Measurements from ENCODE around the gene GABBR2. TPM values are rescaled to one million over a fixed set of nuclear protein-coding genes. Genes with fewer than 3 reads are reported as not detected.
A peak's percentile ranks its signal among the peaks of the same experiment; 100 is the strongest.

The GABBR2 gene
- total and polyA plus RNA-seq, 7 experiments from 2014 or later = not detected

- ChIA-PET POLR2A (no interaction called here), CTCF (no interaction called here)
- H3K27ac Mint-ChIP-seq = no peak overlapping the region
- Histone ChIP-seq H3K9me3 (ENCODE audit: control insufficient read depth in 2 of 3, low read length in 3 of 3) (no peaks in the 10 kb centered on the region), H3K36me3 (ENCODE audit: control insufficient read depth in 2 of 3, insufficient read depth in 3 of 3, low read length in 3 of 3) (no peaks in the 10 kb centered on the region), H3K27me3 (ENCODE audit: control insufficient read depth in 2 of 2, insufficient read depth in 2 of 2, low read length in 2 of 2) (no peaks in the 10 kb centered on the region), H3K27ac (ENCODE audit: low read depth, low read length) (no peak overlapping the region), H3K4me1 (ENCODE audit: control insufficient read depth in 2 of 2, insufficient read depth in 2 of 2, low read length in 2 of 2) (no peaks in the 10 kb centered on the region), H3K4me3 (ENCODE audit: low read length) (no peak overlapping the region)
- no peaks in the 10 kb centered on the region for H3K4me1 Mint-ChIP-seq
- DNase-seq = no peak
- H3K4me3 Mint-ChIP-seq = no peak overlapping the region
- no peak for ATAC-seq
- intact Hi-C loops (cut with micrococcal nuclease) = no loop called here
- H3K9me3 Mint-ChIP-seq = no peaks in the 10 kb centered on the region
- peaks cover 0 to 16% (median 8%) of the 10 kb centered on the region in 5 donors for H3K27me3 Mint-ChIP-seq
- no peaks in the 10 kb centered on the region for H3K36me3 Mint-ChIP-seq
These were observed 152.2 kb downstream of the GABBR2 start for GRCh38 chr9:98556511-98556910.

- Histone ChIP-seq H3K9me3 (ENCODE audit: control insufficient read depth in 2 of 3, low read length in 3 of 3) (no peaks in the 10 kb centered on the region), H3K4me3 (ENCODE audit: low read length) (no peak overlapping the region), H3K27ac (ENCODE audit: low read depth, low read length) (no peak overlapping the region), H3K36me3 (ENCODE audit: control insufficient read depth in 2 of 3, insufficient read depth in 3 of 3, low read length in 3 of 3) (no peaks in the 10 kb centered on the region), H3K4me1 (ENCODE audit: control insufficient read depth in 2 of 2, insufficient read depth in 2 of 2, low read length in 2 of 2) (no peaks in the 10 kb centered on the region), H3K27me3 (ENCODE audit: control insufficient read depth in 2 of 2, insufficient read depth in 2 of 2, low read length in 2 of 2) (no peaks in the 10 kb centered on the region)
- no peak overlapping the region for H3K4me3 Mint-ChIP-seq
- ATAC-seq = no peak
- POLR2A ChIA-PET = no interaction called here
- no peaks in the 10 kb centered on the region for H3K9me3 Mint-ChIP-seq
- H3K4me1 Mint-ChIP-seq = no peaks in the 10 kb centered on the region
- H3K27me3 Mint-ChIP-seq = peaks cover 0 to 16% (median 8%) of the 10 kb centered on the region in 5 donors
- CTCF ChIA-PET = no interaction called here
- no peak for DNase-seq
- H3K36me3 Mint-ChIP-seq = no peaks in the 10 kb centered on the region
- H3K27ac Mint-ChIP-seq = no peak overlapping the region
- intact Hi-C loops (cut with micrococcal nuclease) = no loop called here
These were observed 152.9 kb downstream of the GABBR2 start for GRCh38 chr9:98555651-98556465.

GRCh38 chr9:98554752-98555151 lies 154.0 kb downstream of the GABBR2 start:
- peaks cover 0 to 13% (median 8%) of the 10 kb centered on the region in 5 donors for H3K27me3 Mint-ChIP-seq
- H3K27me3 ChIP-seq (ENCODE audit: control insufficient read depth in 2 of 2, insufficient read depth in 2 of 2, low read length in 2 of 2) = no peaks in the 10 kb centered on the region
- no peaks in the 10 kb centered on the region for H3K36me3 ChIP-seq (ENCODE audit: control insufficient read depth in 2 of 3, insufficient read depth in 3 of 3, low read length in 3 of 3)
- H3K27ac ChIP-seq (ENCODE audit: low read depth, low read length) = no peak overlapping the region
- intact Hi-C loops (cut with micrococcal nuclease) = no loop called here
- no peak overlapping the region for H3K4me3 ChIP-seq (ENCODE audit: low read length)
- H3K4me1 ChIP-seq (ENCODE audit: control insufficient read depth in 2 of 2, insufficient read depth in 2 of 2, low read length in 2 of 2) = no peaks in the 10 kb centered on the region
- H3K9me3 ChIP-seq (ENCODE audit: control insufficient read depth in 2 of 3, low read length in 3 of 3) = no peaks in the 10 kb centered on the region
- no peaks in the 10 kb centered on the region for H3K9me3 Mint-ChIP-seq
- H3K36me3 Mint-ChIP-seq = no peaks in the 10 kb centered on the region
- POLR2A ChIA-PET = no interaction called here
- H3K4me1 Mint-ChIP-seq = no peaks in the 10 kb centered on the region
- DNase-seq (no peak), ATAC-seq (no peak)
- CTCF ChIA-PET = no interaction called here
- no peak overlapping the region for H3K27ac Mint-ChIP-seq
- no peak overlapping the region for H3K4me3 Mint-ChIP-seq

- H3K27ac Mint-ChIP-seq = no peak overlapping the region
- H3K4me3 ChIP-seq (ENCODE audit: low read length) = no peak overlapping the region
- no peaks in the 10 kb centered on the region for H3K4me1 ChIP-seq (ENCODE audit: control insufficient read depth in 2 of 2, insufficient read depth in 2 of 2, low read length in 2 of 2)
- H3K27me3 Mint-ChIP-seq = peaks cover 0 to 20% (median 8%) of the 10 kb centered on the region in 5 donors
- no peak overlapping the region for H3K4me3 Mint-ChIP-seq
- H3K36me3 Mint-ChIP-seq = no peaks in the 10 kb centered on the region
- no peaks in the 10 kb centered on the region for H3K9me3 Mint-ChIP-seq
- DNase-seq = no peak
- H3K27ac ChIP-seq (ENCODE audit: low read depth, low read length) = no peak overlapping the region
- ATAC-seq = no peak
- intact Hi-C loops (cut with micrococcal nuclease) = no loop called here
- ChIA-PET CTCF (no interaction called here), POLR2A (no interaction called here)
- no peaks in the 10 kb centered on the region for H3K36me3 ChIP-seq (ENCODE audit: control insufficient read depth in 2 of 3, insufficient read depth in 3 of 3, low read length in 3 of 3)
- H3K9me3 ChIP-seq (ENCODE audit: control insufficient read depth in 2 of 3, low read length in 3 of 3) = no peaks in the 10 kb centered on the region
- no peaks in the 10 kb centered on the region for H3K4me1 Mint-ChIP-seq
- no peaks in the 10 kb centered on the region for H3K27me3 ChIP-seq (ENCODE audit: control insufficient read depth in 2 of 2, insufficient read depth in 2 of 2, low read length in 2 of 2)
These were observed 156.4 kb downstream of the GABBR2 start for GRCh38 chr9:98552331-98552730.

GRCh38 chr9:98551511-98552286 lies 157.0 kb downstream of the GABBR2 start:
- H3K4me1 Mint-ChIP-seq = no peaks in the 10 kb centered on the region
- no peaks in the 10 kb centered on the region for H3K9me3 Mint-ChIP-seq
- ChIA-PET POLR2A (no interaction called here), CTCF (no interaction called here)
- no peak overlapping the region for H3K4me3 Mint-ChIP-seq
- no peaks in the 10 kb centered on the region for H3K36me3 Mint-ChIP-seq
- DNase-seq = no peak
- H3K27ac ChIP-seq (ENCODE audit: low read depth, low read length) = no peak overlapping the region
- H3K36me3 ChIP-seq (ENCODE audit: control insufficient read depth in 2 of 3, insufficient read depth in 3 of 3, low read length in 3 of 3) = no peaks in the 10 kb centered on the region
- intact Hi-C loops (cut with micrococcal nuclease) = no loop called here
- H3K4me1 ChIP-seq (ENCODE audit: control insufficient read depth in 2 of 2, insufficient read depth in 2 of 2, low read length in 2 of 2) = no peaks in the 10 kb centered on the region
- peaks cover 0 to 17% (median 4%) of the 10 kb centered on the region in 5 donors for H3K27me3 Mint-ChIP-seq
- ATAC-seq = no peak
- no peaks in the 10 kb centered on the region for H3K27me3 ChIP-seq (ENCODE audit: control insufficient read depth in 2 of 2, insufficient read depth in 2 of 2, low read length in 2 of 2)
- H3K27ac Mint-ChIP-seq = no peak overlapping the region
- no peak overlapping the region for H3K4me3 ChIP-seq (ENCODE audit: low read length)
- no peaks in the 10 kb centered on the region for H3K9me3 ChIP-seq (ENCODE audit: control insufficient read depth in 2 of 3, low read length in 3 of 3)

GRCh38 chr9:98550206-98550820 lies 158.4 kb downstream of the GABBR2 start:
- H3K4me3 ChIP-seq (ENCODE audit: low read length) = no peak overlapping the region
- ChIA-PET CTCF (no interaction called here), POLR2A (no interaction called here)
- H3K9me3 ChIP-seq (ENCODE audit: control insufficient read depth in 2 of 3, low read length in 3 of 3) = no peaks in the 10 kb centered on the region
- DNase-seq (no peak), ATAC-seq (peak; percentile 40)
- no peak overlapping the region for H3K4me3 Mint-ChIP-seq
- H3K4me1 Mint-ChIP-seq = no peaks in the 10 kb centered on the region
- H3K9me3 Mint-ChIP-seq = no peaks in the 10 kb centered on the region
- no peaks in the 10 kb centered on the region for H3K4me1 ChIP-seq (ENCODE audit: control insufficient read depth in 2 of 2, insufficient read depth in 2 of 2, low read length in 2 of 2)
- H3K27me3 ChIP-seq (ENCODE audit: control insufficient read depth in 2 of 2, insufficient read depth in 2 of 2, low read length in 2 of 2) = no peaks in the 10 kb centered on the region
- peaks cover 0 to 13% (median 4%) of the 10 kb centered on the region in 5 donors for H3K27me3 Mint-ChIP-seq
- no peak overlapping the region for H3K27ac Mint-ChIP-seq
- no peaks in the 10 kb centered on the region for H3K36me3 Mint-ChIP-seq
- H3K36me3 ChIP-seq (ENCODE audit: control insufficient read depth in 2 of 3, insufficient read depth in 3 of 3, low read length in 3 of 3) = no peaks in the 10 kb centered on the region
- no peak overlapping the region for H3K27ac ChIP-seq (ENCODE audit: low read depth, low read length)
- intact Hi-C loops (cut with micrococcal nuclease) = no loop called here

Measured in naive thymus-derived CD4-positive, alpha-beta T cell (primary cell).